Mammary epithelial cell (primary cell): ENCODE data around the gene HMX3.

ENCODE experiments used
- EZH2 ChIP-seq: IDR thresholded peaks from 2 replicates; pipeline ENCODE4 v1.6.1; 2012; ENCODE audit warnings: low read length, inconsistent platforms, borderline replicate concordance
- TF ChIP-seq, protein P1 (sequence below), 2 donors: IDR thresholded peaks in 1 of 2; conservative IDR thresholded peaks in 1 of 2; 2 replicates each; pipeline ENCODE4 v1.5.1; 2011 to 2012; ENCODE audit warnings: inconsistent platforms in 2 of 2, low read length in 2 of 2, mild to moderate bottlenecking in 2 of 2, control low read depth in 1 of 2, low read depth in 1 of 2; ENCODE audit not compliant: insufficient read depth in 1 of 2; ENCODE audit errors: extremely low read depth in 1 of 2

- TF ChIP-seq, protein P1, sequence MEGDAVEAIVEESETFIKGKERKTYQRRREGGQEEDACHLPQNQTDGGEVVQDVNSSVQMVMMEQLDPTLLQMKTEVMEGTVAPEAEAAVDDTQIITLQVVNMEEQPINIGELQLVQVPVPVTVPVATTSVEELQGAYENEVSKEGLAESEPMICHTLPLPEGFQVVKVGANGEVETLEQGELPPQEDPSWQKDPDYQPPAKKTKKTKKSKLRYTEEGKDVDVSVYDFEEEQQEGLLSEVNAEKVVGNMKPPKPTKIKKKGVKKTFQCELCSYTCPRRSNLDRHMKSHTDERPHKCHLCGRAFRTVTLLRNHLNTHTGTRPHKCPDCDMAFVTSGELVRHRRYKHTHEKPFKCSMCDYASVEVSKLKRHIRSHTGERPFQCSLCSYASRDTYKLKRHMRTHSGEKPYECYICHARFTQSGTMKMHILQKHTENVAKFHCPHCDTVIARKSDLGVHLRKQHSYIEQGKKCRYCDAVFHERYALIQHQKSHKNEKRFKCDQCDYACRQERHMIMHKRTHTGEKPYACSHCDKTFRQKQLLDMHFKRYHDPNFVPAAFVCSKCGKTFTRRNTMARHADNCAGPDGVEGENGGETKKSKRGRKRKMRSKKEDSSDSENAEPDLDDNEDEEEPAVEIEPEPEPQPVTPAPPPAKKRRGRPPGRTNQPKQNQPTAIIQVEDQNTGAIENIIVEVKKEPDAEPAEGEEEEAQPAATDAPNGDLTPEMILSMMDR (conservative IDR thresholded peaks at IDR 0.05 in 1 of 2, IDR thresholded peaks at IDR 0.05 in 1 of 2; ENCODE audit: extremely low read depth in 1 of 2, insufficient read depth in 1 of 2, low read depth in 1 of 2, low read length in 2 of 2): no peak
- no peak for TF ChIP-seq EZH2
Observed at GRCh38 chr10:123151737-123152135, 16.0 kb downstream of the HMX3 start.
